Stimulated activated CD4-positive, alpha-beta T cell treated with anti-CD3 and anti-CD28 coated beads, TNF-alpha, amount 100 ng/mL, for 24 hours (primary cell): Measurements from ENCODE around the gene PAPPA.

Experiments used
- DNase-seq, 3 experiments: peaks; one replicate each; pipeline ENCODE4 v3.0.0-alpha.2; 2020; ENCODE audit warnings: low read depth in 3 of 3

PAPPA gene

GRCh38 chr9:116151966-116152381 is 1.6 kb upstream of the PAPPA start:
- DNase-seq, result no peak

DNA sequence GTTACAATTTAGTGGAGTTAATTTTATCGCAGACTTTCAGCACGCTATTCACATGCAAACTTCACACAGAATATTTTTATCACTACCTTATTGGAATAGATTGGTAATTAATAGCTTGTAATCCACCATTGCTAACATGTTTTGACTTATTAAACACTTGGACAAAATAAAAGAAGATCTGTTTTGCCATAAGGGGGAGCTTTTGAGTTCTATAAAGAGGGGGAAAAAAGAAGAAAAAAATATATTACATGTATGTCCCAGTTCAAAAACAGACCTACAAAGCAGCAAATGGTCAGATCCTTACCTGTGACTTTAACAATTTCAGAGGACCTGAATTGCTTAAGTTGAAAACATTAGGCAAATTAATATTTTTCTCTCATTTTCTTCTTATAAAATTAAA is 1.2 kb upstream of the PAPPA start:
- no peak for DNase-seq

DNA sequence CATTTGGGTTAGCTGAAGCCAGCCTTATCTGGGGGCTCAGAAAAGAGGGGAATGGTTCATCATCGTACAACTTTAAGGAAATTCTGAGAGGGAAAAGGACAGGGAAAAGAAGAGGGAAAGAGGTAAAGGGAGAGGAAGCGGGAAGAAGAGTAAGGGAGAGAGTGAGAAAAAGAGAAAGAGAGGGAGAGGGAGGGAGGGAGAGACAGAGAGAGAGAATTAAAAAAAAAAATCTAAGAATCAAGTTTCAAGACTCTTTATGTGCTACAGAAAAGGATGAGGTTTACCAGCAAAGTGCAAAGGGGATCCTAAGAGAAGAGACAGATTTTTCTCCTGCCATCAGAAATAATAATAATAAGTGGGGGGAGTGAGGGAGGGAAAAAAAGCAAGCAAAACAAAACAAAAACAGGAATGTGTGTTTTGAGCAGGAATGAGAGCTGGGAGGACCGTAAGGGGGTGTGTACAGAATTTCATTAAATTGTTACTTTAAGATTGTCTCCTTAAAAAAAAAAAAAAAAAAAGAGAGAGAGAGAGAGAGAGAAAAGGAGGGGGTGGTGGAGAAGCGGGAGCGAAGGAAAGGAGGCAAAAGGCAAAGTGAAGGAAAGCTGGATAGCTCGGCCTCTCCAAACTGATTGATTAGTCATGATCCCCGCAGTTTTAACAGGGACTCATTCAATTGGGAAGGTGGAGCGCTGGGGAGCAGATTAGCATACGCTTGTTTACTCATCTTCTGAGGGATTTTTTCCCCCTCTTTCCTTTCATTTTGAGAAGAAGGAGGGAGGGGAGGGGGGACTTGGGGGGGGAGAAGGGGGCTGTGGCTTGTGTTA is 438 bp upstream of the PAPPA start:
- no peak for DNase-seq

DNA sequence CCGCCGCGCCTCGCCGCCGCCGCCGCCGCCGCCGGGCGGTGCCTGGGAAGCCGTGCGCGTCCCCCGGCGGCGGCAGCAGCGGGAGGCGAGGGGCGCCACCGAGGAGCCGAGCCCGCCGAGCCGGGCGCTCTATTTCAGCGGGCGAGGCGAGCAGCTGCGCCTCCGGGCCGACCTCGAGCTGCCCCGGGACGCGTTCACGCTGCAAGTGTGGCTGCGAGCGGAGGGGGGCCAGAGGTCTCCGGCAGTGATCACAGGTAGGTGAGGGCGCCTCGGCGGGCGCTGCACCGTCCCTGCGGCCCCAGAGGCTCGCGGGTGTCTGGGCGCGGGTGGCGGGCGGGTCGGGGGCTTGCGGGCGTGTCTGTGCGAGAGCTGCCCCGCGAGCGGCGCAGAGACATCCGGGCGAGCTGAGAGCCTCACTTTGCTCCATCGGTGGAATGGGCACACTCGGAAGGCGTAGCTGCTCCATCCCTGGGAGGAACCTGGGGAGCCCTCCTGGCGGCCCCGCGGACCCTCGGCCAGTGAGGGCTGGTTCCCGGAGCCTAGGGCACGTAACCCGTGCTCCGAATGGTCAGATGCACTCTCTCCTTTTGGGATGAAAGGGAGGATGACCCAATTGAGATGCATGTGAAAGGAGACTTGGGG is 864 bp downstream of the PAPPA start:
- DNase-seq, result no peak

GRCh38 chr9:116154976-116155697 is 1.5 kb downstream of the PAPPA start:
- DNase-seq, result no peak

DNA sequence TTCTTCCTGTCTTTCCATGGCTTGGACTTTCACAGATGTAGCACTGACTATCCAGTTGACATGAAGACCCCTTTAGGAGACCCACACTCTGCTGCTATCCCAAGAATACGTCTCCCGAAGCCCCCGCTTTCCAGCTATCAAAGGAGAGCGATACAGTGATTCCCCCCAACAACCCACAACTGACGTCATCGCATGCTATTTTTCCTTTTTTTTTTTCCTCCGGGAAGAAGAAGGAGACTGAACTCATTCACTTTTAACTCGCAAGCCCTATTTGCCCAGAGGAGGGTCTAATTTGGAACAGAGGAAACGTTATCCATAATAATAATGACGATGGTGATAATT is 2.1 kb downstream of the PAPPA start:
- DNase-seq, result no peak

DNA sequence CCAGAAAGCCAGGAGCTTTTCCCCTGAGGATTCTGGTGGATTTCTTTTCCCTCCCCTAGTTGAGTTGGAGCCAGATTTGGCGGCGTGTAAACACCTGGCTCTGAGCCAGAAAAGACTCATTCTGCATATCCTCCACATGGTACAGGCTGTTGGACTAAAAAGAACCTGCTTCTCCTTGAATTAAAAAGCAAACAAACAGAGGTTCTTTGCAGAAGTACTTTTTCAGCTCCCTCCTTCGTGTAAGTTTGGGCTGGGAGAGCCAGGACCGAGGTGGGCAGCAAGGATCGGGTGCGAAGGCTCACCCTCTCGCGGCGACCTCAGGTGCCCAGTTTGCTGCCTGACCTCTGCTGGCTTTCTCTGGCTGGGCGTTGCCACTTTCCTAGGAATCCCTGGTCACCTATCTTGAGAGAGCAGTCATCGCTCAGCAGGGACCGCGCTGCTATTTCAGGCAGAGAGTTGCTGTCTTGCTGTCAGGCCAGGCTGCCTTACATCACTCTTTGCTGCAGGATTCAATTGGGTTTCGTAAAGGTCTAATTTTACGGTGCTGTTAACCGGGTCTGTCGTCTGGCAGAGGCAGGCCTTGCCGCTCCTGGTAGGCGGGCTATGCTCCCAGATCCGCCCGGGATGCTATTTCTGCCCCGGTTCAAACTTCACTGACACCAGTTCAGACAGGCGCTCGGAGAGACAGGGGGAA is 3.2 kb downstream of the PAPPA start:
- DNase-seq, result no peak

- no peak for DNase-seq
Measured at GRCh38 chr9:116157436-116158138, 4.0 kb downstream of the PAPPA start.

DNA sequence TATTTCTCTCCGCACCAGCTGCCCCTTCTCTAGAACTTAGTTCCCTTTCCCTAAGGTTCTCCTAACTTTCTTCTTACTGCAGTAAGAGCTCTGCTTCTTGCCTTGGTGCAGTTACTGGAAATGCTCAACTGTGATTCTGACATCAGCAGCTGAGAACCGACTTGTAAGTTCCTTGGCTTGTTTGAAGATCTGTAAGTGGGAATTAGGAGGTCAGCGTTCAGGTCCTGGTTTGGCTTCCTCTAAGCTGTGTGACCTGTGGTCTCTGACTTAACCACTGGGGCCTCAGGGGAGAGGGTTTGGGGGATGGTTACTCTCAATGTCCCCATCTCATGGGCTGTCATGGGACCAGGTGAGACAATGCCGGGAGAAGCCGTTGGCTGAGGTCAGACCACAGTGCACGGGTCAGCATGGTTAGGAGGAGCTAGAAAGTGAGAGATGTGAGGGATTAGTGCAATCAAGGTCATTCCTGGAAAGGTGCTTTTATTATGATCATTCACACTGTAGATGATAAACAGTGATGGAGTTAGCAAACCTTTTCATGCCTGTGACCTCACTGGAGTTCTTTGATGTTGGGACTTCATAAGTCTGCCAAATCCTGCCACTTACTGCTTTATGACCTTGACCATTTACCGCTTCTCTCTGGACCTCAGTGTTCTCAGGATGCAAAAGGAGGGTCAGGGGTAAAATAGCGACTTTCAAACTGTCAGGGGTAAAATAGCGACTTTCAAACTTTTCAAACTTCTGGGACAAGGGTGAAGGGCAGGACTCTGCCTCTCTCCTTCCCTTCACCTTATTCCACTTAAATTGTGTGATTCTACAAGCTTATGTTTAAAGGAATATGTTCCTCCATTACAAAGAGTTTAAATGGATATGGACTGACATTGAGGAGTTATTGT is 7.3 kb downstream of the PAPPA start:
- no peak for DNase-seq

- DNase-seq, result no peak
Measured at GRCh38 chr9:116162241-116162781, 8.7 kb downstream of the PAPPA start.

- DNase-seq, result no peak
Measured at GRCh38 chr9:116163293-116164055, 9.9 kb downstream of the PAPPA start.

- DNase-seq, result no peak
Measured at GRCh38 chr9:116165912-116166311, 12.3 kb downstream of the PAPPA start.

- DNase-seq, result no peak
Measured at GRCh38 chr9:116166713-116167112, 13.1 kb downstream of the PAPPA start.

DNA sequence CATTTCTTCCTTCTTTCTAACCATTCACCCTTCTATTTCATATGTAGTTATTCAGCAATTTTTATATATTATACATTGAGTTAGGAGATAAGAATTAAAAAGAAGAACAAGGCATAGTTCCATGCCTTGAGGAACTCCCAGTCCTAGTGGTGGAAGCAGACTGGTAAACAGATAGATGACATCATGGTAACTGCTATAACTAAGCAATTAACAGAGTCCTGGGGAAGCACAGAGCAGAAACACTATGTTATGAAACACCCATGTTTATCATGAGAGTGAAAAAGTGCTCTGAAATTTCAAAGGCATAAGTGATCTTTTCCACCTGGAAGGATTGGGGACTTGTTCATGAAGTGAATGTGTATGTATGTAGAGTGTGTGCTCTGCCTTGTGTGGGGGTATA is 14.6 kb downstream of the PAPPA start:
- DNase-seq, result no peak

GRCh38 chr9:116172216-116172615 is 18.6 kb downstream of the PAPPA start:
- DNase-seq, result no peak

- no peak for DNase-seq
Measured at GRCh38 chr9:116174347-116174746, 20.8 kb downstream of the PAPPA start.

- no peak for DNase-seq
Measured at GRCh38 chr9:116175614-116176013, 22.0 kb downstream of the PAPPA start.

DNA sequence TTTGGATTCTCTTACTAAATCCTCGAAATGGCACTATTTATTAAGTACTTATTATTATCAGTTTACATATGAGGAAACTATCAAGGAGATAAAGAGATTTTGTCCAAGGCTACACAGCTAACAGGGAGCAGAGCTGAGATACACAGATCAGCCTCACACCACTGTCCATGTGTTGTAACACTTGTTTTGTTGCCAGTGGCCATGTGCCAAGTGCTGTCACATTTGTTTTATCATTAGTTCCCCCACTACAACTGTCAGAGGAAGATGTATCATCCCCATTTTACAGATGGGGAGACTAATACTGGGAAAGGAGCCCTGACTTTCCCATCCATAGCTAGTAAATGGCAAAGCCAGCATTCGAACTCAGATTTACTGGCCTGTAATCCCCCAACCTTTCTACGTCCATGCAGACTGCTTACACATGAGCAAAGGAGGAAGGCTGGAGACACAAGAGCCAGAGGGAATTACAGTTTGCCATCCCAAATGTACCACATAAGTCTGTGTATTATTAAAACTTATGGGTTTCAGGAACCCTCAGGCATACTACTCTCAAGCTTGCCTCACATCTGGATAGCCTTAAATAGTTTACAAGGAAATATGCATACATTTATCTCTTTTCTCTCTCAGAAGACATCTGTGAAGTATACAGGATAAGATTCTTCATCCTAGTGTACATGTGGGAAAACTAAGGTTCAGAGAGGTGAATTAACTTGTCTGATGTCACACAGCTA is 25.1 kb downstream of the PAPPA start:
- DNase-seq, result no peak

- no peak for DNase-seq
Measured at GRCh38 chr9:116179568-116179967, 26.0 kb downstream of the PAPPA start.
